Muscle layer of colon (tissue), 2 donors: ENCODE results near the gene PAPOLA.
A peak's percentile ranks its signal among the peaks of the same experiment; 100 is the strongest.
"Not testable (repeated sequence)": the region's sequence is repeated elsewhere in the genome, so short reads cannot be mapped to it uniquely, and the experiment has no call there.

Experiments used
- H3K27ac ChIP-seq: one replicate; pipeline ENCODE4 v1.7.0; 2013; ENCODE audit warnings: low read depth, mild to moderate bottlenecking, low read length, moderate library complexity
- H3K27me3 ChIP-seq, 2 donors: one replicate each; pipeline ENCODE4 v1.7.0; 2013; ENCODE audit warnings: low read length in 2 of 2, mild to moderate bottlenecking in 2 of 2; ENCODE audit not compliant: insufficient read depth in 2 of 2, control insufficient read depth in 1 of 2
- H3K36me3 ChIP-seq: one replicate; pipeline ENCODE4 v1.7.0; 2013; ENCODE audit warnings: mild to moderate bottlenecking, low read length; ENCODE audit not compliant: insufficient read depth
- H3K4me1 ChIP-seq: one replicate; pipeline ENCODE4 v1.7.0; 2013; ENCODE audit warnings: mild to moderate bottlenecking, low read length; ENCODE audit not compliant: insufficient read depth
- H3K4me3 ChIP-seq, 2 donors: one replicate each; pipeline ENCODE4 v1.7.0; 2013; ENCODE audit warnings: low read length in 2 of 2, low read depth in 1 of 2, mild to moderate bottlenecking in 1 of 2, moderate library complexity in 1 of 2
- H3K9ac ChIP-seq: one replicate; pipeline ENCODE4 v1.7.0; 2013; ENCODE audit warnings: low read length
- H3K9me3 ChIP-seq: one replicate; pipeline ENCODE4 v1.7.0; 2013; ENCODE audit warnings: mild to moderate bottlenecking, low read length
- donor health status: abdominal sarcoma.
- donor health status: Adenocarcinoma of cecum.

The PAPOLA gene

DNA sequence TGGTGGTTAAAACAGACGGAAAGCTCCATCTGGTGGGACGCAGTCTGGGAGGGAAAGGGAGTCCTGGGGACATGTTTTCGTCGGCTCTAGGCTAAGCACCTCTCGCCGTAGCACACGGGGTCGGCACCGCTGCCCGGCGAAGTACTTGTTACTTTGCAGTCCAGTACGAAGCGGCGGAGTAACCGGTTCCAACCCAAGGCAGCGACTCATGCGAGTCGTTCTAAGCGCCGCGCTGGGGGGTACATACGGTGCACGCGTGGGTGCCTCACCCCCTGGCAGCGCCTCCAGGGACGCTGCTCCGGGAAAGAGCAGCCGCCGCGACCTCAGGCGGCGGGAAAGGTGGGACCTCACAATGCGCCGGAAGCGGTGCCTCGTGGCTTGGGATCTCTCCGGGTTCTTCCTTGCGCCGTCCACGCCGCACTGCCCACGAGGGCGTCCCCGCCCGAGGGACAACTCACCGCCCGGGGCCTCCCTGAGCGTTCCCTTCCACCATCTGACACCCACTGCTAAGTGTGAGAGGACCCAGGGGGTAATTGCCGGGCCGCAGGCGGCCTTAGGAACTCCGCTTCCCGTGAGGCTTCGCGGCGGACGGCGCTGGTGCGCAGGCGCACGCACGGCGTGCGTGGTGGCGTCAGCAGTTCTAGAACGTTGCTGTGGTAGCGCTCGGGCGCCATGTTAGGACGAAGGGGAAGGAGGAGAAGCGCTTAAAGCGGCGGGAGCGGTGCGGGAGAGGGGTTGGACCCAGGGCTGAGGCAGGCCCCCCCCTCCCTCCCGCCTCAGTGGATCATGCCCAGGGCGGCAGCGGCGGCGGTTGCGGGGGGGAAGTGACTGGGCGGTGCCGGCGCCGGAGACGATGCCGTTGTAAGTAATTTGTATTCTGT lies at the start of gene PAPOLA:
PAPOLA (plus strand) TSS at position 643 of the 881 bp plus-strand sequence; CDS start at position 854, 211 bp downstream.
- H3K4me3 ChIP-seq: peak within 1 kb of the TSS; percentile 90 to 93
- no peaks in the 10 kb centered on the region for H3K27me3 ChIP-seq
- peak within 1 kb of the TSS; percentile 85 for H3K27ac ChIP-seq
- H3K4me1 ChIP-seq: peaks cover 32% of the 10 kb centered on the region
- no peaks in the 10 kb centered on the region for H3K9me3 ChIP-seq
- peak within 1 kb of the TSS; percentile 93 for H3K9ac ChIP-seq
- no peaks in the 10 kb centered on the region for H3K36me3 ChIP-seq

DNA sequence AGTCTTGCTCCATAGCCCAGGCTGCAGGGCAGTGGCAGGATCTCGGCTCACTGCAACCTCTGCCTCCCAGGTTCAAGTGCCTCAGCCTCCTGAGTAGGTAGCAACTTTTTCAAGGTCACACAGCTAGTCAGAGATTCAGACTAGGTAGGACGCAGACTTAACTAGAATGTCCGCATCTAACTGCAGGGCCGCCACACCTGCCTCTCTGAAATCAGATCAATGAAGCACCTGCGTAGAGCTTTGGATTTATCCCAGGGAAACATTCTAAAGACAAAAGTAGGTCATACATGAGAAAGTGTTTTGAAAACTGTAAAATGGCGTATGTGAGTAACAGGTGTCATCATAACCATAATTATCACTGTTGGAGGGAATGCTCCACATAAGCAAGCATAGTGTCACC lies 49.5 kb upstream of the PAPOLA start:
- no peak overlapping the region for H3K27ac ChIP-seq
- no peaks in the 10 kb centered on the region for H3K36me3 ChIP-seq
- no peak overlapping the region for H3K4me3 ChIP-seq
- no peaks in the 10 kb centered on the region for H3K27me3 ChIP-seq
- H3K9me3 ChIP-seq: no peaks in the 10 kb centered on the region
- no peaks in the 10 kb centered on the region for H3K4me1 ChIP-seq
- no peak overlapping the region for H3K9ac ChIP-seq

DNA sequence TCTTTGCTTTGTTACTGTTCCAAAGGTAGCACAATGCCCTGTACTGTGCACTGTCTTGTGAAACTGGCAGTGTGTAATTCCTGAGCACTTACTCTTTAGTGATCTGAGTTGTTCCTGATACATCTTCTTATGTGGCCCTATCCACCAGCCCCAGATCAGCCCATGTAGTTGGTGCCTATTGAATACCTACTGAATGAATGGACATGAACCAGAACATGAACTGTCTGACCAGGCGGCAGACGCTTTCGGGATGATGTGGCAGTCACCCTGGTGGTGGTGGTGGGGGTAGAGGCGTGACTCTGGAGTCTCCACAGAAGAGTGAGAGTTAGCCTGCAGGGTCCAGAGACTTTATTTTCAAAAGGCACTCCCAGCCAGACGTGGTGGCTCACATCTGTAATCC lies 46.6 kb upstream of the PAPOLA start:
- Histone ChIP-seq H3K27me3 (no peaks in the 10 kb centered on the region), H3K4me3 (no peak overlapping the region), H3K9me3 (no peaks in the 10 kb centered on the region), H3K27ac (no peak overlapping the region), H3K36me3 (no peaks in the 10 kb centered on the region), H3K4me1 (no peaks in the 10 kb centered on the region), H3K9ac (no peak overlapping the region)

DNA sequence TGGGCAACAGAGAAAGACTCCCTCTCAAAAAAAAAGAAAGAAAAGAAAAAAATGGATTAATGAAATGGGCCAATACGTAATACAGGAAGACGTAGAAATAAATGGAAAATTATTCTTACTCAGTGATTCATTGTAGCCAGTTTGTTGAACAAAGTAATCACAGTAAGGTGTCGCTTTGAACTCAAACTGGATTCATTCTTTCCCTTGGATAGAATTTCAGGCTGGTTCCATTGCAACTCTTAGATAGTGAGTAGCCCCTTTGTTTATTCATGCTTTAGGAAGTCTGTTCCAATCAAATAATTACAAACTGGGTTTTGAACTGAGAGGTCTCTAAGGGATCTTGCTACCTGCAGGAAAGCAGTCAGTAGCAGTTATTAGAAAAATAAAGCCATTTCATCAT lies 42.3 kb upstream of the PAPOLA start:
- Histone ChIP-seq H3K27me3 (no peaks in the 10 kb centered on the region), H3K4me3 (no peak overlapping the region), H3K9ac (no peak overlapping the region), H3K36me3 (no peaks in the 10 kb centered on the region), H3K9me3 (no peaks in the 10 kb centered on the region), H3K27ac (no peak overlapping the region), H3K4me1 (no peaks in the 10 kb centered on the region)

DNA sequence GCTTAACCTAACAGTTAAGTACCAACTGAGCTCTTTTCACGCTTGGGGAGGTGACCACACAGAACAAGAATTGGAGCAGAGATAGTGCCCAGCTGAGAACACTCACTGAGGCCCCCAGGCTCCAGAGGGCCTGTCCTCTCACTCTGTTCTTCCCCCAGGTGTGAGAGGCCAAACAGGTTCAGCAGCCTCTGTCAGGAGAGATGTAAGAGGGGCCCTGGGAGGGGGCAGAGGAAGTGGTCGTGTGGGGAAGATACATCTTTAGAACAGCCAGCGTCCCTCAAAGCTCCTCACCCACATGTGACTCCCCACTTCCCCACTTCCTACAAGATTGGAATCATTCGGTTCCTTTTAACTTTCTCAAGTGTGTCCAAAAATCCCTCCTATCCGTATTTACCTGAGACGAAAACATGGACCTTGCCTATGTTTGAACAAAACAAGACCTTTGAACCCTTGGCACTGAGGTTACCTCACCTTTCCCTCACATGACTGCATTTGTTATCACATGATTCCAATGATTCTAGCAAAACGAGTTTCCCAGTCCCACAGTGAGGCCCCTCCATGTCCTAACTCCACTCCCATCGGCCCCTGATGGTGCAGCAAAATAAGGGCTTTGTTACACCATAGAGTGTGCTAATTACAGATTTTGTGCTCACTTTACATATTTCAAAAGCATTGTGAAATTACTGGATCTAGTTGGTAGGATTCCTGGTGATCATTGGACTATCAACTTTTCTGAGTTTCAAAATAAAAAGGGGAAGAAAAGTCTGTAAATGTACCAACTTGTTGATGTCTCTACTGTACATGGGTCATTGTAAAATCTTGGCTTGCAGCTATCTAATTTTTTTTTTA lies 40.0 kb upstream of the PAPOLA start:
- Histone ChIP-seq H3K27me3 (no peaks in the 10 kb centered on the region), H3K9me3 (no peaks in the 10 kb centered on the region), H3K9ac (no peak overlapping the region), H3K4me1 (no peaks in the 10 kb centered on the region), H3K4me3 (no peak overlapping the region), H3K36me3 (no peaks in the 10 kb centered on the region), H3K27ac (no peak overlapping the region)

DNA sequence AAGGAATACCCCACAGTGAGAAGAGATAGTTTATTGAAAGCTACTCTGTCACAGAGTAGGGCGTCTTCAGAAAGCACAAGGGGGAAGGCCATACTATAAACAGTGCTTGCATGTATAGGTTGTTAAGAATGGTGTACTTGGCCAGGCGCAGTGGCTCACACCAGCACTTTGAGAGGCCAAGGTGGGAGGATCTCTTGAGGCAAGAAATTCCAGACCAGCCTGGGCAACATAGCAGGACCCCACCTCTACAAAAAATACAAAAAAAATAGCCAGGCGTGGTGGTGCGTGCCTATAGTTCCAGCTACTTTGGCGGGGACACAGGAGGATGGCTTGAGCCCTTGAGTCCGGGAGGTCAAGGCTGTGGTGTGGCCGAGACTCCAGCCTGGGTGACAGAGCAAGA lies 38.0 kb upstream of the PAPOLA start:
- no peaks in the 10 kb centered on the region for H3K36me3 ChIP-seq
- H3K27me3 ChIP-seq: no peaks in the 10 kb centered on the region
- H3K27ac ChIP-seq: no peak overlapping the region
- H3K9ac ChIP-seq: no peak overlapping the region
- no peaks in the 10 kb centered on the region for H3K4me1 ChIP-seq
- no peaks in the 10 kb centered on the region for H3K9me3 ChIP-seq
- no peak overlapping the region for H3K4me3 ChIP-seq

DNA sequence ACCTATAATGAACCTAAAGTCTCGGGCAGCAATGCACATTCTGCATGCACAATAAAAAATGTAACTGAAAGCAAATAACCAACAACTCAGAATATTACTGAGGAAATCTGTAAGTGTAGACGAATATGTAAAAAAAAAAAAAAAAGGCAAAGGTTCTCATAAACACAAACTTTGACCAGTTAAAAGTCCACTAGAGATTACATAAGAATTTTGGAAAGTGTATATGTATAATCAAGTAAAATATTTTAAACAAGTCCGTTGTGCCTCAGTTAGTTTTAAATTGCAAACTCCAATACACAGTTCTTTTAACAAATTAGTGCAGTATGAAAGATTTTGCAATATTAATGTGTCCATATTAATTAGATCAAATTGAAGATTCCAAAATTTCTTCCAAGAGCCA lies 35.3 kb upstream of the PAPOLA start:
- no peaks in the 10 kb centered on the region for H3K27me3 ChIP-seq
- no peak overlapping the region for H3K4me3 ChIP-seq
- no peaks in the 10 kb centered on the region for H3K9me3 ChIP-seq
- no peaks in the 10 kb centered on the region for H3K36me3 ChIP-seq
- no peak overlapping the region for H3K9ac ChIP-seq
- H3K4me1 ChIP-seq: no peaks in the 10 kb centered on the region
- H3K27ac ChIP-seq: no peak overlapping the region

DNA sequence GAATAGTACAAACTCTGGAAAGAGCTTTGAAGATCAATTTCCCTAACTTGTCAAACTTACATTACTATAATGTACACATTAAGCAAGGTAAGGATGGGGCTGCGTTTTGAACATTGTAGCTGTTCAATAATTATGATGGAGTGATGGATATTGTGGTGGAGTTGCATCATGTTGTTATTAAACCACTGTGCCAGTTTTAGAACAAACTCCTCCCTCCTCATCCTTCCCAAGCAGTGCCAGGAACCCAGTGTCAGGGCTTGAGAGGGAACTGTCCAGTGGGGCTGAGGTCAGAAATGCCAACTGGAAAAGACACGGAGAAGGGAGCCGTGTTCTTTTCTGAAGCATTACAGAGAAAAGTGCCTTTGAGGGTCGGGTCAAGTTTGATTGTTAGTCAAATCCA lies 31.9 kb upstream of the PAPOLA start:
- Histone ChIP-seq H3K4me3 (no peak overlapping the region), H3K9me3 (no peaks in the 10 kb centered on the region), H3K9ac (no peak overlapping the region), H3K27me3 (no peaks in the 10 kb centered on the region), H3K4me1 (no peaks in the 10 kb centered on the region), H3K27ac (no peak overlapping the region), H3K36me3 (no peaks in the 10 kb centered on the region)

DNA sequence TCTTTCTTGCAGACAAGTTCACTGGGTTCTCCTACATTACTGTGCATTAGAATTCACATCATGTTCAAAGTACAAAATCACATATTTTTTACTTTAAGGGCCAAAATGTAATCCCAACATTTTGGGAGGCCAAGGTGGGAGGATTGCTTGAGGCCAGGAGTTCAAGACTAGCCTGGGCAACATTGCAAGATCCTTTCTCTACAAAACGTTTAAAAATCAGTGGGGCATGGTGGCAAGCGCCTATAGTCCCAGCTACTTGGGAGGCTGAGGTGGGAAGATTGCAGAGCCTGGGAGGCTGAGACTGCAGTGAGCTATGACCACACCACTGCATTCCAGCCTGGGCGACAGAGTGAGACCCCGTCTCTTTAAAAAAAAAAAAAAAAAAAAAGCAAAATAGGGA lies 31.2 kb upstream of the PAPOLA start:
- H3K4me1 ChIP-seq, H3K9me3 ChIP-seq, H3K4me3 ChIP-seq, H3K36me3 ChIP-seq, H3K9ac ChIP-seq, H3K27me3 ChIP-seq, H3K27ac ChIP-seq: not testable (repeated sequence)

DNA sequence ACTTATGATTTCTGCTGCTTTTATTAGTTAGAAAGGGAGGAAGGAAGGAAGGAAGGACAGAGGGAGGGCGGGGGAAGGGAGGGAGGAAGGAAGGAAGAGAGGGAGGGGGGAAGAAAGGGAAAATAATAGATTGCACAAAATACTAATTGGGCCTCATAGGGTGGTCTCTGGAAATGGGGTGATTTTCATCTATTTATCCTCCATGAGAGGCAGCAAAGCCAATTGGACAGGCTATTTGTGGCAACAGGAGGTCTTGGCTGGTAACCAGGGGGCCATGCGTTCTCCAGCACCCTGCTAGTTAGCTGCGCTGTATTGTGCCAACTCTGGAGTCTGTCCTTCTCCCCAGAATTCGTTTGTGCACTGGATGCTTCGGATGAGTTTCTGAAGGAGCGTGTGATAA lies 24.1 kb upstream of the PAPOLA start:
- Histone ChIP-seq H3K36me3 (no peaks in the 10 kb centered on the region), H3K4me1 (no peaks in the 10 kb centered on the region)

DNA sequence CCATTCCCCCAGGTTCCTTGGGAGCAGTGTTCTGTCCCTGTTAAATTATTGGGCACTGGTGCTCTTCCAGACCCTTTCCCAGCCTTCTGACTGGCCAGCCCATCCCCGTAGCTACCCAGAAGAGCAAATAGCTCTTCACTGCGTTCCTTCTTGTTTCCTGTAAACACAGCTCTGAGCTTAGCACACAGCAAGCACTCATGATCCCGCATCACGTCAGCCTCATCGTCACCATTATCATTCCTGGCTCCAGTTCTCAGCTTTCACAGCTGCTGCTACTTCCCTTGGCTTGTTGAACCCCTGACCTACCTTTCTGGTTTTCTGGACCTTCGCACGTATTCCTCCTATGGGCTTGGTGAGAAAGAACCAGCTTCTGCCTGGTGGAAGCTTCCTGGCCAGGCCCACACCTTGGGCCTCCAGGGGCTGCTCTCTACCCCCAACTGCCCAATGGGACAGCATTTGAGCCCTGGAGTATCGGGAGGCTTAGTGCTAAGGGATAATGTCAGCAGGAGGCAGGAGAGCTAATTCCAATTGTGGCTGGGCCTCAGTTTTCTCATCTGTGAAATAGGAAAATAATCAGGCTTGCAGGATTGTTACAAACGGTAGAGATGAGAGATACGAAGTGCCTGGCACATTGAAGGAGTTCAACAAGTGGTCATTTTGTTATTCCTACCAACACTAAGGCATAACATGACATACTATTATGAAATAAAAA lies 22.6 kb upstream of the PAPOLA start:
- no peaks in the 10 kb centered on the region for H3K27me3 ChIP-seq
- no peak overlapping the region for H3K27ac ChIP-seq
- no peaks in the 10 kb centered on the region for H3K9me3 ChIP-seq
- H3K9ac ChIP-seq: no peak overlapping the region
- no peaks in the 10 kb centered on the region for H3K4me1 ChIP-seq
- H3K4me3 ChIP-seq: no peak overlapping the region
- no peaks in the 10 kb centered on the region for H3K36me3 ChIP-seq

More for the DNA sequence above, 24.1 kb upstream of the PAPOLA start:
- H3K27me3 ChIP-seq: no peaks in the 10 kb centered on the region
- H3K9ac ChIP-seq: no peak overlapping the region
- no peaks in the 10 kb centered on the region for H3K9me3 ChIP-seq
- H3K27ac ChIP-seq: no peak overlapping the region
- H3K4me3 ChIP-seq: no peak overlapping the region
